Natural killer cell treated with Interleukin-12 subunit alpha and Interleukin-12 subunit beta and Interleukin-15 and Interleukin-18, amount 100 ng/mL, for 72 hours (primary cell): Measurements from ENCODE around the gene HOXC6. TPM values are rescaled to one million over a fixed set of nuclear protein-coding genes. Genes with fewer than 3 reads are reported as not detected.
"Not testable (repeated sequence)": the region's sequence is repeated elsewhere in the genome, so short reads cannot be mapped to it uniquely, and the experiment has no call there.

Source experiments
- ATAC-seq, 2 donors: fragments of 150-1000 bp; cut with Tn5 transposase in 1 of 2; sonication (Bioruptor Pico), chemical (Tn5 transposase) in 1 of 2; 2 replicates each; pipeline ENCODE4 v1.10.0; 2021
- DNase-seq: peaks from one replicate; pipeline ENCODE4 v3.0.0; 2022; ENCODE audit warnings: low spot score
- H3K27ac Mint-ChIP-seq, 2 donors: 1 replicate in 1 of 2; 2 replicates in 1 of 2; pipeline ENCODE4 v1.8.0; 2022; ENCODE audit warnings: mixed read lengths in 2 of 2, mild to moderate bottlenecking in 1 of 2, moderate library complexity in 1 of 2
- H3K27me3 Mint-ChIP-seq, 2 donors: 1 replicate in 1 of 2; 2 replicates in 1 of 2; pipeline ENCODE4 v1.8.0; 2022; ENCODE audit warnings: mixed read lengths in 2 of 2
- H3K36me3 Mint-ChIP-seq: one replicate; pipeline ENCODE4 v1.8.0; 2022; ENCODE audit warnings: mixed read lengths
- H3K4me1 Mint-ChIP-seq, 2 donors: 1 replicate in 1 of 2; 2 replicates in 1 of 2; pipeline ENCODE4 v1.8.0; 2022; ENCODE audit warnings: low read depth in 2 of 2, mixed read lengths in 2 of 2, mild to moderate bottlenecking in 1 of 2
- H3K4me3 Mint-ChIP-seq: one replicate; pipeline ENCODE4 v1.8.0; 2022; ENCODE audit warnings: mixed read lengths
- H3K9me3 Mint-ChIP-seq: 2 replicates; pipeline ENCODE4 v1.8.0; 2022; ENCODE audit warnings: mixed read lengths
- total RNA-seq, 2 donors: library from RNA; stranded (reverse); gene quantifications; one replicate each; pipeline ENCODE4 v1.2.3, GENCODE V29; 2022

HOXC6 gene
- total RNA-seq, 2 donors from 2014 or later, result not detected

- H3K36me3 Mint-ChIP-seq, result no peaks in the 10 kb centered on the region
- H3K27me3 Mint-ChIP-seq, result peaks cover 46 to 58% of the 10 kb centered on the region in 2 donors
- no peak for ATAC-seq
- H3K9me3 Mint-ChIP-seq, result no peaks in the 10 kb centered on the region
- no peak for DNase-seq
- no peak overlapping the region for H3K4me3 Mint-ChIP-seq
- H3K27ac Mint-ChIP-seq, result no peak overlapping the region
- H3K4me1 Mint-ChIP-seq, result peaks cover 7 to 11% of the 10 kb centered on the region in 2 donors
Observed at GRCh38 chr12:54058128-54058768, 30.0 kb downstream of the HOXC6 start.

- Mint-ChIP-seq H3K27me3 (peaks cover 49 to 62% of the 10 kb centered on the region in 2 donors), H3K9me3 (no peaks in the 10 kb centered on the region), H3K36me3 (no peaks in the 10 kb centered on the region), H3K4me1 (peaks cover 2% of the 10 kb centered on the region in 2 donors), H3K4me3 (no peak overlapping the region), H3K27ac (no peak overlapping the region)
- ATAC-seq, result no peak
- DNase-seq, result no peak
Observed at GRCh38 chr12:54059668-54060067, 31.4 kb downstream of the HOXC6 start.

- no peak for ATAC-seq
- H3K4me3 Mint-ChIP-seq, result no peak overlapping the region
- DNase-seq, result no peak
- H3K9me3 Mint-ChIP-seq, result no peaks in the 10 kb centered on the region
- no peaks in the 10 kb centered on the region for H3K4me1 Mint-ChIP-seq
- no peak overlapping the region for H3K27ac Mint-ChIP-seq
- H3K27me3 Mint-ChIP-seq, result peaks cover 43 to 59% of the 10 kb centered on the region in 2 donors
- no peaks in the 10 kb centered on the region for H3K36me3 Mint-ChIP-seq
Observed at GRCh38 chr12:54060174-54060974, 32.1 kb downstream of the HOXC6 start.

GRCh38 chr12:54060975-54061778 lies 32.9 kb downstream of the HOXC6 start:
- H3K27ac Mint-ChIP-seq, result no peak overlapping the region
- ATAC-seq, result no peak

GRCh38 chr12:54065677-54066076 lies 37.4 kb downstream of the HOXC6 start:
- DNase-seq (no peak), ATAC-seq (no peak)
- Mint-ChIP-seq H3K27me3 (peaks cover 29 to 38% of the 10 kb centered on the region in 2 donors), H3K36me3 (no peaks in the 10 kb centered on the region), H3K4me1 (no peaks in the 10 kb centered on the region), H3K9me3 (no peaks in the 10 kb centered on the region), H3K4me3 (no peak overlapping the region), H3K27ac (no peak overlapping the region)

More at GRCh38 chr12:54060975-54061778, 32.9 kb downstream of the HOXC6 start:
- Mint-ChIP-seq H3K9me3 (no peaks in the 10 kb centered on the region), H3K27me3 (peaks cover 42 to 56% of the 10 kb centered on the region in 2 donors), H3K4me1 (no peaks in the 10 kb centered on the region), H3K4me3 (no peak overlapping the region), H3K36me3 (no peaks in the 10 kb centered on the region)
- no peak for DNase-seq

- no peak overlapping the region for H3K27ac Mint-ChIP-seq
- DNase-seq, result no peak
- H3K27me3 Mint-ChIP-seq, result peaks cover 29 to 33% of the 10 kb centered on the region in 2 donors
- H3K36me3 Mint-ChIP-seq, result no peaks in the 10 kb centered on the region
- no peak overlapping the region for H3K4me3 Mint-ChIP-seq
- H3K4me1 Mint-ChIP-seq, result no peaks in the 10 kb centered on the region
- no peak for ATAC-seq
- no peaks in the 10 kb centered on the region for H3K9me3 Mint-ChIP-seq
Observed at GRCh38 chr12:54066408-54066807, 38.2 kb downstream of the HOXC6 start.

- peaks cover 14 to 15% of the 10 kb centered on the region in 2 donors for H3K27me3 Mint-ChIP-seq
- no peaks in the 10 kb centered on the region for H3K4me1 Mint-ChIP-seq
- ATAC-seq (no peak), DNase-seq (no peak)
- no peak overlapping the region for H3K27ac Mint-ChIP-seq
- no peaks in the 10 kb centered on the region for H3K9me3 Mint-ChIP-seq
- no peak overlapping the region for H3K4me3 Mint-ChIP-seq
- no peaks in the 10 kb centered on the region for H3K36me3 Mint-ChIP-seq
Observed at GRCh38 chr12:54068418-54069070, 40.3 kb downstream of the HOXC6 start.

- Mint-ChIP-seq H3K4me3 (no peak overlapping the region), H3K27ac (no peak overlapping the region), H3K36me3 (no peaks in the 10 kb centered on the region), H3K4me1 (no peaks in the 10 kb centered on the region), H3K27me3 (peaks cover 0 to 9% of the 10 kb centered on the region in 2 donors), H3K9me3 (no peaks in the 10 kb centered on the region)
- no peak for DNase-seq
- no peak for ATAC-seq
Observed at GRCh38 chr12:54071942-54072341, 43.7 kb downstream of the HOXC6 start.

- Mint-ChIP-seq H3K4me3 (no peak overlapping the region), H3K27me3 (peaks cover 0 to 9% of the 10 kb centered on the region in 2 donors), H3K4me1 (no peaks in the 10 kb centered on the region), H3K27ac (no peak overlapping the region), H3K36me3 (no peaks in the 10 kb centered on the region), H3K9me3 (no peaks in the 10 kb centered on the region)
- DNase-seq, result no peak
- no peak for ATAC-seq
Observed at GRCh38 chr12:54074308-54074707, 46.1 kb downstream of the HOXC6 start.

- no peak overlapping the region for H3K27ac Mint-ChIP-seq
Observed at GRCh38 chr12:54075409-54075808, 47.2 kb downstream of the HOXC6 start.

GRCh38 chr12:54075974-54076373 lies 47.7 kb downstream of the HOXC6 start:
- Mint-ChIP-seq H3K4me3 (no peak overlapping the region), H3K27ac (no peak overlapping the region), H3K9me3 (no peaks in the 10 kb centered on the region), H3K27me3 (peaks cover 0 to 6% of the 10 kb centered on the region in 2 donors), H3K36me3 (no peaks in the 10 kb centered on the region), H3K4me1 (peaks cover 1 to 3% of the 10 kb centered on the region in 2 donors)
- DNase-seq (no peak), ATAC-seq (no peak)

More at GRCh38 chr12:54075409-54075808, 47.2 kb downstream of the HOXC6 start:
- Mint-ChIP-seq H3K4me3 (no peak overlapping the region), H3K4me1 (no peaks in the 10 kb centered on the region), H3K27me3 (peaks cover 0 to 6% of the 10 kb centered on the region in 2 donors), H3K36me3 (no peaks in the 10 kb centered on the region), H3K9me3 (no peaks in the 10 kb centered on the region)
- DNase-seq, result no peak
- no peak for ATAC-seq

GRCh38 chr12:54077843-54078242 lies 49.6 kb downstream of the HOXC6 start:
- H3K4me3 Mint-ChIP-seq, DNase-seq, H3K36me3 Mint-ChIP-seq, H3K27me3 Mint-ChIP-seq, ATAC-seq, H3K9me3 Mint-ChIP-seq, H3K27ac Mint-ChIP-seq: not testable (repeated sequence)
- peaks cover 13 to 18% of the 10 kb centered on the region in 2 donors for H3K4me1 Mint-ChIP-seq

GRCh38 chr12:54079115-54079514 lies 50.9 kb downstream of the HOXC6 start:
- not testable (repeated sequence) for ATAC-seq, H3K9me3 Mint-ChIP-seq, DNase-seq, H3K27ac Mint-ChIP-seq, H3K4me3 Mint-ChIP-seq, H3K36me3 Mint-ChIP-seq, H3K27me3 Mint-ChIP-seq
- H3K4me1 Mint-ChIP-seq, result peaks cover 15 to 21% of the 10 kb centered on the region in 2 donors
